PFSK-1 (cell line): ENCODE data around the gene MBNL3.

Source experiments
- FOXP2 ChIP-seq: optimal IDR thresholded peaks from 2 replicates; pipeline ENCODE3; 2011; ENCODE audit warnings: borderline replicate concordance, control low read depth, inconsistent platforms; ENCODE audit not compliant: insufficient read depth; ENCODE audit errors: extremely low read length, extremely low read depth
- POLR2AphosphoS5 ChIP-seq: IDR thresholded peaks from 2 replicates; pipeline ENCODE4 v1.6.1; 2012; ENCODE audit warnings: low read depth, mild to moderate bottlenecking, control low read depth, low read length, moderate library complexity
- REST ChIP-seq, 2 experiments: IDR thresholded peaks; 2 replicates each; pipeline versions ENCODE4 v1.6.1 to v1.8.0; 2011 to 2012; ENCODE audit warnings: low read depth in 2 of 2, low read length in 2 of 2, control low read depth in 1 of 2, inconsistent platforms in 1 of 2, mild to moderate bottlenecking in 1 of 2, moderate library complexity in 1 of 2; ENCODE audit not compliant: insufficient read depth in 1 of 2
- SIN3A ChIP-seq: IDR thresholded peaks from 2 replicates; pipeline ENCODE4 v1.6.1; 2012; ENCODE audit warnings: mild to moderate bottlenecking, low read length, moderate library complexity, borderline replicate concordance; ENCODE audit not compliant: insufficient read depth
- TAF1 ChIP-seq: IDR thresholded peaks from 2 replicates; pipeline ENCODE4 v1.6.1; 2012; ENCODE audit warnings: low read length, control low read depth, borderline replicate concordance; ENCODE audit not compliant: insufficient read depth

The MBNL3 gene

GRCh38 chrX:132470831-132471230 is 18.0 kb downstream of the MBNL3 start:
- TF ChIP-seq REST (IDR thresholded peaks at IDR 0.05; ENCODE audit: insufficient read depth in 1 of 2, low read depth in 2 of 2, low read length in 2 of 2) (no peak), SIN3A (no peak), POLR2AphosphoS5 (no peak), TAF1 (no peak), FOXP2 (no peak)

GRCh38 chrX:132470179-132470578 is 18.7 kb downstream of the MBNL3 start:
- TF ChIP-seq REST (IDR thresholded peaks at IDR 0.05; ENCODE audit: insufficient read depth in 1 of 2, low read depth in 2 of 2, low read length in 2 of 2) (no peak), TAF1 (no peak), SIN3A (no peak), FOXP2 (no peak), POLR2AphosphoS5 (no peak)

GRCh38 chrX:132468454-132468853 is 20.4 kb downstream of the MBNL3 start:
- TF ChIP-seq TAF1 (no peak), FOXP2 (no peak), POLR2AphosphoS5 (no peak), REST (IDR thresholded peaks at IDR 0.05; ENCODE audit: insufficient read depth in 1 of 2, low read depth in 2 of 2, low read length in 2 of 2) (no peak), SIN3A (no peak)

GRCh38 chrX:132467989-132468388 is 20.8 kb downstream of the MBNL3 start:
- TF ChIP-seq SIN3A (no peak), REST (IDR thresholded peaks at IDR 0.05; ENCODE audit: insufficient read depth in 1 of 2, low read depth in 2 of 2, low read length in 2 of 2) (no peak), POLR2AphosphoS5 (no peak), FOXP2 (no peak), TAF1 (no peak)

- TF ChIP-seq TAF1: no peak
- TF ChIP-seq REST (IDR thresholded peaks at IDR 0.05; ENCODE audit: insufficient read depth in 1 of 2, low read depth in 2 of 2, low read length in 2 of 2): no peak
- TF ChIP-seq FOXP2: no peak
- TF ChIP-seq SIN3A: no peak
- TF ChIP-seq POLR2AphosphoS5: no peak
Observed at GRCh38 chrX:132467026-132467425, 21.8 kb downstream of the MBNL3 start.
